HG03095 (cell line): ENCODE data around the gene DMPK.
"Not testable (repeated sequence)": the region's sequence is repeated elsewhere in the genome, so short reads cannot be mapped to it uniquely, and the experiment has no call there.

Experiments used
- ATAC-seq: cut with Tn5 transposase; IDR thresholded peaks from one replicate; pipeline ENCODE4 v1.9.1; 2021; ENCODE audit warnings: moderate library complexity; ENCODE audit not compliant: unreplicated experiment

Gene DMPK

GRCh38 chr19:45815481-45816216 lies 33.4 kb upstream of the DMPK start:
- no peak for ATAC-seq

DNA sequence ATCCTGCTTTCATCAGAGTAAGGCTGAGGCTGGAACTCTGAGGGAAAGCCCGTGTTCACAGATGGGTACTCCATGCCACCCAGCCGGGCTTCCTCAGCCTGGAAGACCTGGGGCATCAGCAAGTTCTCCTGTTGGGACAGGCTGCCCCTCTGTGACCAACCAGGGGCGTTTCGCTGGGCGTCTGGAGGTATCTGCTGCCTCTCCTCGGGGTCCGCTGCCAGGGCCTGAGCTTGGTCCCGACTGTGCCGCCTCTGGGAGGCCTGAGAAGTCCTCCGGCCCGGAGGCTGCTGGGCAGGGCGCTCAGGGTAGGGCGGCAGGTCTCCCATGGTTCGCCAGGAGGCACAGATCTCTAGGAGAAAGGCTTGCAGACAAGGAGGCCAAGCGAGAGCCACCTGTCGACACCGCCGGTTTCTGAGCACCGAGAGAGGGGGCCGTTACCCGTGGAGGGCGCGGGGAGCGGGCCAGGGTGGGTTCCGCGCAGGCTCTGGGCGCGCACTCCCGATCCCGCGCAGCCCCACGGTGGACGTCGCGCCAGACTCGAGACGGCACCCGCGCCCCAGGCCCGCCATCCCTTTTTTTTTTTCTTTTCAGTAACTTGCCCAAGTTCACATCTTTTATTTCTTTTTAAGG lies 32.7 kb upstream of the DMPK start, which contains the start of gene RSPH6A:
RSPH6A (minus strand) TSS at position 458 of the 630 bp plus-strand sequence; CDS start at position 326, 132 bp downstream.
- no peak for ATAC-seq

DNA sequence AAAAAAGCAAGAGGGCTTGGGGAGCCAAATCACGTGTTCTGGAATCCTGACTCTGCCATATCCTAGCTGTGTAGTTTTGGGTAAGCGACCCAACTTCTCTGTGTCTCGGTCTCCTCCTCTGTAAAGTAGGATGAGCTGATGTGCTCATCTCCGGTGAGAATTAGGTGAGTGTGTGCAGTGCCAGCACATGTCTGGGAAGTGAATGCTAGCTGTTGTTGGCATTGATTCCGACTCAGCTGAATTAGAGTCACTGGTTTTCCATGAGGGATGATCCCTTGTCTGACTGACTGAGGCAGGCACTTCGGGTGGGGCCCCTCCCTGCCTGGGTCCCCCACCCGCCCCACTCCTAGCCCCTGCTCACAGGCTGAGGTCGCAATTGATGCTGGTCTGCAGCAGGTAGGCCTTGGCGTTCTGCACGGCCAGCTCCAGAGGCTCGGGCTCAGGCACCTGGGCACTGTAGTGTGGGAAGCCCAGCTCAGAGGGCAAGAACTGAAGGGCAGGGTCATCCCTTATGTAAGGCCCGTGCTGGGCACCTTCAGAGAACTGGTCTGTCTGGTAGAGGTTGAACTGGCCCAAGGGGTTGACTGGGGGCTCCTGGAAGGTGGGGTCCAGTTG lies 32.0 kb upstream of the DMPK start:
- ATAC-seq, result no peak

DNA sequence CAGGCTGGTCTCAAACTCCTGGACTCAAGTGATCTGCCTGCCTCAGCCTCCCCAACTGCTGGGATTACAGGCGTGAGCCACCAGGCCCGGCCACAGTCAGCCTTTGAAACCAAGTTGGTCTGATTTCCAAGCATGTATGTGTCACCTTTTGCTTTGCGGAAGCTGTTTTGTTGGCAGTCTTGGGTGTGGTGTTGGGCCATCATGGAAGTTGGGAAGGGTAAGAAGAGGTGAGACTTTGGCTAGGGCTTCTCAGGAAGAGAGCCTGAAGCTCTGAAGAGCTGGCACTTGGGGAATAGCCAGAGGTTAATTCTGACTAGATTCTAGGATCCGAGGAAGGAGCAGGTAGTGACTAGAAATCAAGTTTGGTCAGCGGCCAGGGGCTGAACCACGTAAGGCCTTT lies 30.0 kb upstream of the DMPK start:
- no peak for ATAC-seq

DNA sequence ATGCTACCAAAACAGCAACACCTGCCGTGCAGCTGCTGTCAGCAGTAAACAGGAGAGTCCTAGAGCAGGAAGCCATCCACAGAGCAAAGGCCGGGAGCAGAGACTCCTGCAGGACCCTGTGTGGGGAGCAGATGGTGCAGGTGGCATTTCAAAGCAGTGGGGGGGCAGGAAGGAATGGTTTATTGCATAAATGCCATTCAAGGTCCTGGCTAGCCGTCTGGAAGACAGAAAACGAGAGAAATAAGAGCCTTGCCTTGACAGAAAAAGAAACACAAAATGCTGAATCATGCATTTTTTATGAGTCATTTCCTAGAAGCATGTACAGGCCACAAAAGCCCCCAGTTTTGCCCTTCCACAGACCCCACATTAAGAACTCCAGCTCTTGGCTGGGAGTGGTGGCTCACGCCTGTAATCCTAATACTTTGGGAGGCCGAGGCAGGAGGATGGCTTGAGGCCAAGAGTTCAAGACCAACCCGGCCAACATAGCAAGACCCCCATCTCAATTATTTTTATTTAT lies 27.4 kb upstream of the DMPK start:
- no peak for ATAC-seq

- no peak for ATAC-seq
These were observed 23.4 kb upstream of the DMPK start for GRCh38 chr19:45805719-45806118.

DNA sequence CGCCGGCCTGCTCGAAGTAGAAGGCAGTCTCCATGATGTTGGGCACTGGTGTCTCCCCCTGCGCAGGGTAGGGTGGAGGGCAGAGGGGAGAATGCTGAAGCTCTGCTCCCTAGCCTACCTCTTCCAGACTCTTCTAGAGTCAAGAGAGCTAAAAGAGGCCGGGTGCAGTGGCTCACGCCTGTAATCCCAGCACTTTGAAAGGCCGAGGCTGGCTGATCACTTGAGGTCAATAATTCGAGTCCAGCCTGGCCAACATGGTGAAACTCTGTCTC lies 22.6 kb upstream of the DMPK start:
- ATAC-seq, result no peak

DNA sequence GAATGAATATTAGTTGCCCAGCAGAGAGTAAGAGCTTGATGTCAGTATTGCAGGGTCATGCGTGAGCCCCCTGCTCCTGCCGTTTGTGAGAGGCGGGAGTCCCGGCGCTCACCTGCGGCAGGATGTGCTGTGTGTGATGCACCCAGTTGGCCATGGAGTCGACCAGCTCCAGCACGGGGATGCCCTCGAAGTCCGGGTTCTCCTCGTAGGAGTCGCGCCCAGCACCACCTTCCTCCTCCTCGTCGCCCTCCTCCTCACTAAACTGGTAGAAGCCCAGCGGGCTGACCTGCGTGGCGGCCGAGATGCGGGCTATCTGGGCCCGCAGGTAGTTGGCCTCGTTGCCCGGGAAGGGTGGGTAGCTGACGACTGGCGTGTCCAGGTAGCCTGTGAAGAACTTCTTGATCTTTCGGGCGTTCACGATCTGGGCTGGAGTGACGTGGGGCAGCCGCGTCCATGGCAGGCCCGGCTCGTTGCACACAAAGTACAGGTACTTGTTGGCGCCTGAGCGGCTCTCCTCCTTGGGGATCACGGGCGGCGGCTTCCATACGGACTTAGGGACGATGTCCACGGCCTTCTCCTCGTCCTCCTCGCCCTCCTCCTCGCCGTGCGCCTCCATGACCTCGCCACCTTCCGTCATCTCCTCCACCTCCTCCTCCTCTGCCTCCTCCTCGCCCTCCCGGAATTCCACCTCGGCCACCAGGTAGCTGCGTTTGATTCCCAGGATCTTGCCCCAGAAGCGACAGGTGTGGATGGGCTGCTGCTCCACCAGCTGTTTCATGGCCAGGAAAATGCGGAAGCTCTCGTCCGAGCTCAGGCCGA lies 22.1 kb upstream of the DMPK start:
- ATAC-seq, result no peak

GRCh38 chr19:45801603-45802175 lies 19.4 kb upstream of the DMPK start:
- ATAC-seq, result no peak

DNA sequence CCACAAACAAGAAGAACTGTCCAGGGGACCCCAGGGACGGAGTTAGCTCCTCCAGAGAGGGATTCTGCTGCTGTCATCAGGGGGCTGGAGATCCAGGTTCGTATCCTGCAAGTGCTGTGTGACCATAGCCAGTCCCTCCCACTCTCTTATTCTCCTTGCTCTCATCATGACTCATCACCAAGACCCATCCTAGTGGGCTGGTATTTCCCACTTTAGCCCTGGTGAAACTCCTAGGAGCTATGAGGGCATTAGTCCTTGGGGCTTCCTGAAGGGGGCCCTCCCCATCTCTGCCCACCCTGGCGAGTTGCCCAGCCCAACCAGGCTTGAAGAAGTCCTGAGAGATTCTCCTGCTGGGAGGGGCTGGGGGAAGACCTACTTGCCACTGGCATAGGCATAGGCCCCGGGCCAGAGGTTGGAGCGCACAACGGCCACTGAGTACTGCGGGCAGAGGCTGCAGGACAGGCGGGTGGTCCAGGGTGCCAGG lies 17.8 kb upstream of the DMPK start:
- no peak for ATAC-seq

DNA sequence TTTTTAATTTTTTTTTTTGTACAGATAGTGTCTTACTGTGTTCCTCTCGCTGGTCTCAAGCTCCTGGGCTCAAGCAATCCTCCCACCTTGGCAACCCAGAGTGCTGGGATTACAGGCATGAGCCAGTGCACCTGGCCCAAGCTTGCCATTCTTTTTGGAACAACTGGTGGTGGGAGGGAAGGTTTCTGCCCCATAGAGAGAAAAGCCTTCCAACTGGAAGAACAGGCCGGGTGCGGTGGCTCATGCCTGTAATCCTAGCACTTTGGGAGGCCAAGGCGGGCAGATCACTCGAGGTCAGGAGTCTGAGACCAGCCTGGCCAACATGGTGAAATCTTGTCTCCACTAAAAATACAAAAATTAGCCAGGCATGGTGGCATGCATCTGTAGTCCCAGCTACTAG lies 17.3 kb upstream of the DMPK start:
- not testable (repeated sequence) for ATAC-seq

- ATAC-seq, result no peak
These were observed 16.8 kb upstream of the DMPK start for GRCh38 chr19:45798995-45799517.

DNA sequence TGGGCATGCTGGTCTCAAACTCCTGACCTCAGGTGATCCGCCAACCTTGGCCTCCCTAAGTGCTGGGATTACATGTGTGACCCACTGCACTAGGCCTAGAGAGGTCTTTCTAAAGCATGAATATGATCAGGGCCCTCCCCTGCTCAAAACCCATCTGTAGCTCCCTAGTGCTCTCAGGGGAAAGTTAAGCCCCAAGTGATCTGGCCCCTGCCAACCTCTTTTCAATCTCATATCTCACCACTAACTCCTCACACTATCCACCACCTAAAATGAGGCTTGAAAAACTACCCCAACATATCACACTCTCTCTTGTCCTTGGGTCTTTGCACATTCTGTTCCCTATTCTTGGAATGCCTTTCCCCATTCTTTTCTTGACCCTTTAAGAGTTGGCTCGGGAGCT lies 12.3 kb upstream of the DMPK start:
- no peak for ATAC-seq

DNA sequence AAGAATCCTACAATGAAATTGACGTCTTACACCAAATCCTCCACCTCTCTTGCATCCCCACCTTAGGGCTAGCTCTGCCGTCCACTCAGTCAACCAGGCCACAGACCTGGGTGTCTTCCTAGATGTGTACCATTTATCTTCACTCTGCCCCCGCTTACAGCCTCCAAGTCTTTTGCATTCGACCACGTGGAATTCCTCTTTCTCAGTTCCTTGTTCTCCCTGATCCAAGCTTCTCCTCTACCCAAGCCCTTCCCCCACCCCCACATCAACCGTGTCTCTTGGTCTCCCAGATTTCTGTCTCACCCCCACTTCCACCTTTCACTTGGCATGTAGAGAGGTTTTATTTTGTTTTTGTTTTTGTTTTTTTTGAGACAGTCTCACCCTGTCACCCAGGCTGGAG lies 11.6 kb upstream of the DMPK start:
- ATAC-seq, result no peak

- no peak for ATAC-seq
These were observed 10.9 kb upstream of the DMPK start for GRCh38 chr19:45793178-45793564.

DNA sequence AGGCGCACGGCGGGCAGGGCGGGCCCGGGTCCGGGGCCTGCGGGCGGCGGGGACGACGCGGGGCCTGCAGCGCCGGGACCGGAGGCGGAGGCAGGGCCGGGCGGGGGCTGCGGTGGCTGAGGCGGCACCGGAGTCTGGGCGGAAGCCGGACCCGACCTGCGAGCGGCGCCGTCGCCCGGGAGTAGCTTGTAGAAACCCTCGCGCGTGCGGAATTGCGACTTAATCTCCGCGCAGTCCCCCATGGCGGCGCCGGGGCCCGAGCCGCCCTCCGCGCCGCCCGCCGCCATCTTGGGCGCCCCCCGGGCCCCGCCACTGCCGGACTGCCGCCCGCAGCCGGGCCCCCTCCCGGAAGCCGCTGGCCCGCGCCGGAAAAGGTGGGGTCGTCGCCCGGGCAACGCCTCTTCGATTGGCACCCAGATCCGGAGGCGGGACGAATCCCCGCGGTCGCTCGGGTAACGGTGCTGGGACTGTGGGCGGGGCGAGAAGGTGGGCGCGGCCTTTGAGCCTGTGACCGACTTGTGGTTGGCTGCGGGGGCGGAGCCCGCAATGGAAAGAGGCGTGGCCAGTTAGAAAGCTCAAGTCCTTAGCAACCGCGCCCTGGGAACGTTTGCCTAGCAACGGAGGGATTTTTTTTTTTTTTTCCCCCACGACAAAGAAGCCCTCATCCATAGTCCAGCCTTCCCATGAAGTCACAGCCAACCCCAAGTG lies 10.3 kb upstream of the DMPK start, which contains the start of gene DMWD:
DMWD (minus strand) TSS at position 376 of the 708 bp plus-strand sequence; CDS start at position 287, 89 bp downstream.
- ATAC-seq, result peak; percentile 77

- peak; percentile 19 for ATAC-seq
These were observed 9.6 kb upstream of the DMPK start for GRCh38 chr19:45791744-45792469.

- ATAC-seq, result no peak
These were observed 8.7 kb upstream of the DMPK start for GRCh38 chr19:45790942-45791341.
